IMR-90 (cell line): ENCODE results near the gene PAFAH2. TPM values are rescaled to one million over a fixed set of nuclear protein-coding genes. Genes with fewer than 3 reads are reported as not detected.

ENCODE experiments used
- ATAC-seq: fragments of 200-7000 bp; cut with Tn5 transposase; 2 replicates; pipeline ENCODE4 v1.9.1; 2020; ENCODE audit warnings: low read depth, mild to moderate bottlenecking, moderate library complexity
- BruUV-seq: library from RNA; stranded (reverse); fragments of 400-500 nt; replicated peaks from 2 replicates; lab custom pipeline; 2021; lab: Mats Ljungman, UMichigan
- CTCF ChIA-PET: fragments of 300-600 bp; formaldehyde crosslinking; extraction: SDS; loops from one replicate; lab custom pipeline; 2021; ENCODE audit warnings: antibody characterized with exemption; lab: Yijun Ruan, JAX
- POLR2A ChIA-PET: fragments of 300-600 bp; sonication (Branson Sonifier 250); formaldehyde crosslinking; loops from one replicate; lab custom pipeline; 2022; ENCODE audit warnings: antibody characterized with exemption; ENCODE audit not compliant: unreplicated experiment; lab: Charles Lee
- DNase-seq: peaks from one replicate; pipeline ENCODE4 v3.0.0; 2013
- H2AFZ ChIP-seq: replicated peaks from 2 replicates; pipeline ENCODE3; 2013; ENCODE audit warnings: low read length, mild to moderate bottlenecking; ENCODE audit not compliant: poor library complexity
- H2AK5ac ChIP-seq: 2 replicates; pipeline ENCODE4 v1.6.1; 2013; ENCODE audit warnings: low read depth, low read length, inconsistent platforms
- H2AK9ac ChIP-seq: replicated peaks from 2 replicates; pipeline ENCODE3; 2013; ENCODE audit warnings: mild to moderate bottlenecking, low read depth, low read length, moderate library complexity; ENCODE audit not compliant: poor library complexity
- H2BK120ac ChIP-seq: 2 replicates; pipeline ENCODE4 v1.6.1; 2013; ENCODE audit warnings: low read depth, low read length, inconsistent platforms
- H2BK15ac ChIP-seq: 3 replicates; pipeline ENCODE4 v1.6.1; 2013; ENCODE audit warnings: low read depth, low read length, inconsistent platforms
- H2BK20ac ChIP-seq: 2 replicates; pipeline ENCODE4 v1.6.1; 2013; ENCODE audit warnings: low read depth, mild to moderate bottlenecking, inconsistent platforms, low read length, moderate library complexity
- H2BK5ac ChIP-seq: 2 replicates; pipeline ENCODE4 v1.6.1; 2013; ENCODE audit warnings: mild to moderate bottlenecking, low read depth, low read length, inconsistent platforms; ENCODE audit not compliant: poor library complexity, severe bottlenecking
- H3K14ac ChIP-seq: replicated peaks from 2 replicates; pipeline ENCODE4 v1.6.1; 2013; ENCODE audit warnings: low read depth, low read length, inconsistent platforms
- H3K18ac ChIP-seq: 2 replicates; pipeline ENCODE4 v1.6.1; 2013; ENCODE audit warnings: low read depth, low read length, control low read depth
- H3K23ac ChIP-seq: 2 replicates; pipeline ENCODE4 v1.6.1; 2013; ENCODE audit warnings: low read depth, low read length, inconsistent platforms
- H3K27ac ChIP-seq: 2 replicates; pipeline ENCODE4 v1.5.1; 2013; ENCODE audit warnings: mild to moderate bottlenecking, control low read depth, low read length; ENCODE audit not compliant: insufficient read depth
- H3K27me3 ChIP-seq: 2 replicates; pipeline ENCODE4 v1.6.1; 2013; ENCODE audit warnings: low read length; ENCODE audit not compliant: control insufficient read depth, insufficient read depth
- H3K36me3 ChIP-seq: 2 replicates; pipeline ENCODE4 v1.6.1; 2013; ENCODE audit warnings: low read length, mixed read lengths; ENCODE audit not compliant: control insufficient read depth, insufficient read depth
- H3K4ac ChIP-seq: 2 replicates; pipeline ENCODE4 v1.6.1; 2013; ENCODE audit warnings: low read depth, low read length, inconsistent platforms
- H3K4me1 ChIP-seq: 2 replicates; pipeline ENCODE4 v1.6.1; 2013; ENCODE audit warnings: low read length, mixed read lengths; ENCODE audit not compliant: control insufficient read depth, insufficient read depth
- H3K4me2 ChIP-seq: 2 replicates; pipeline ENCODE4 v1.6.1; 2013; ENCODE audit warnings: low read depth, mild to moderate bottlenecking, control low read depth, low read length, moderate library complexity
- H3K4me3 ChIP-seq: 2 replicates; pipeline ENCODE4 v1.5.1; 2013; ENCODE audit warnings: low read depth, mild to moderate bottlenecking, control low read depth, low read length, moderate library complexity; ENCODE audit not compliant: insufficient read depth
- H3K56ac ChIP-seq: 2 replicates; pipeline ENCODE4 v1.6.1; 2013; ENCODE audit warnings: low read length, inconsistent platforms; ENCODE audit not compliant: insufficient read depth; ENCODE audit errors: extremely low read depth
- H3K79me1 ChIP-seq, 2 experiments: 2 replicates each; pipeline ENCODE4 v1.6.1; 2013; ENCODE audit warnings: low read length in 2 of 2, inconsistent platforms in 1 of 2, low read depth in 1 of 2
- H3K9ac ChIP-seq: 2 replicates; pipeline ENCODE4 v1.6.1; 2013; ENCODE audit warnings: low read depth, low read length, control low read depth
- H3K9me1 ChIP-seq: 2 replicates; pipeline ENCODE4 v1.6.1; 2013; ENCODE audit warnings: low read length, inconsistent platforms; ENCODE audit not compliant: insufficient read depth
- H3K9me3 ChIP-seq: 2 replicates; pipeline ENCODE4 v1.6.1; 2013; ENCODE audit warnings: low read length; ENCODE audit not compliant: control insufficient read depth, insufficient read depth
- H4K20me1 ChIP-seq: 2 replicates; pipeline ENCODE4 v1.6.1; 2013; ENCODE audit warnings: low read length, inconsistent platforms; ENCODE audit not compliant: insufficient read depth
- H4K5ac ChIP-seq: 2 replicates; pipeline ENCODE4 v1.6.1; 2013; ENCODE audit warnings: mild to moderate bottlenecking, low read depth, low read length, control low read depth
- H4K8ac ChIP-seq, 2 experiments: 2 replicates each; pipeline ENCODE4 v1.6.1; 2013; ENCODE audit warnings: low read depth in 2 of 2, low read length in 2 of 2, control low read depth in 1 of 2, inconsistent platforms in 1 of 2
- H4K91ac ChIP-seq: 2 replicates; pipeline ENCODE4 v1.6.1; 2013; ENCODE audit warnings: low read depth, low read length, inconsistent platforms; ENCODE audit not compliant: insufficient read depth
- BHLHE40 ChIP-seq: fragments of 150-350 bp; IDR thresholded peaks from 2 replicates; pipeline ENCODE4 v1.6.1; 2016; ENCODE audit warnings: mild to moderate bottlenecking, low read depth, low read length
- CEBPB ChIP-seq: IDR thresholded peaks from 2 replicates; pipeline ENCODE4 v1.6.1; 2012; ENCODE audit warnings: low read depth, low read length, improper control_type of control experiment
- CHD1 ChIP-seq: IDR thresholded peaks from 2 replicates; pipeline ENCODE4 v1.6.1; 2012; ENCODE audit warnings: low read depth, low read length, improper control_type of control experiment
- FOS ChIP-seq: fragments of 150-350 bp; IDR thresholded peaks from 2 replicates; pipeline ENCODE4 v1.6.1; 2016; ENCODE audit warnings: low read depth, low read length
- MAFK ChIP-seq: IDR thresholded peaks from 2 replicates; pipeline ENCODE4 v1.6.1; 2012; ENCODE audit warnings: low read depth, low read length, improper control_type of control experiment
- MAZ ChIP-seq: IDR thresholded peaks from 2 replicates; pipeline ENCODE4 v1.6.1; 2012; ENCODE audit warnings: low read depth, mild to moderate bottlenecking, low read length, improper control_type of control experiment, moderate library complexity, borderline replicate concordance
- MXI1 ChIP-seq: IDR thresholded peaks from 2 replicates; pipeline ENCODE4 v1.6.1; 2012; ENCODE audit warnings: low read depth, mild to moderate bottlenecking, low read length, moderate library complexity, borderline replicate concordance
- NFE2L2 ChIP-seq: fragments of 150-350 bp; IDR thresholded peaks from 2 replicates; pipeline ENCODE4 v1.6.1; 2016; ENCODE audit warnings: low read depth, mild to moderate bottlenecking, low read length
- POLR2A ChIP-seq: IDR thresholded peaks from 2 replicates; pipeline ENCODE4 v1.6.1; 2012; ENCODE audit warnings: mild to moderate bottlenecking, low read depth, low read length
- RAD21 ChIP-seq: IDR thresholded peaks from 2 replicates; pipeline ENCODE4 v1.6.1; 2012; ENCODE audit warnings: low read length, improper control_type of control experiment
- RFX5 ChIP-seq: IDR thresholded peaks from 2 replicates; pipeline ENCODE4 v1.8.0; 2012; ENCODE audit warnings: low read depth, mild to moderate bottlenecking, low read length, moderate library complexity
- SMC3 ChIP-seq: fragments of 150-350 bp; IDR thresholded peaks from 2 replicates; pipeline ENCODE4 v1.6.1; 2016; ENCODE audit warnings: low read depth, mild to moderate bottlenecking, antibody characterized with exemption, low read length, moderate library complexity
- WGBS, 2 experiments: methylation state at CpG; one replicate each; pipeline versions ENCODE4 v1.1.5 to v1.1.7; 2013; ENCODE audit warnings: missing lambda C conversion rate in 2 of 2; ENCODE audit not compliant: insufficient read length in 1 of 2; ENCODE audit errors: extremely low coverage in 2 of 2; 5-methylcytosine and 5-hydroxymethylcytosine counted together
- dilution Hi-C: fragments of 300-500 bp; cut with HindIII; formaldehyde crosslinking; loops from one replicate; pipeline ENCODE4 v1.14.3; 2018; ENCODE audit warnings: low sequenced_read_pairs; ENCODE audit not compliant: unreplicated experiment
- in situ Hi-C: fragments of 300-500 bp; cut with MboI; formaldehyde crosslinking; loops from 3 replicates; pipeline ENCODE4 v1.14.3; 2019; ENCODE audit warnings: low sequenced_read_pairs, inconsistent platforms, mixed read lengths
- intact Hi-C: fragments of 100-400 bp; cut with micrococcal nuclease; formaldehyde crosslinking; loops from 2 replicates; pipeline ENCODE4 v1.10.0; 2022
- polyA plus RNA-seq, 3 experiments: library from polyadenylated mRNA; depleted of rRNA; stranded (reverse); fragments of >200 nt; gene quantifications; 2 replicates each; pipeline ENCODE4 v1.2.3, GENCODE V29; 2012; ENCODE audit warnings: low replicate concordance in 1 of 3
- total RNA-seq: library from RNA; depleted of rRNA; stranded (reverse); fragments of >200 nt; gene quantifications from 2 replicates; pipeline ENCODE4 v1.2.3, GENCODE V29; 2012
- TF ChIP-seq, protein P1 (sequence below): fragments of 150-350 bp; IDR thresholded peaks from 2 replicates; pipeline ENCODE4 v1.6.1; 2016; ENCODE audit warnings: low read depth, mild to moderate bottlenecking, low read length, moderate library complexity, borderline replicate concordance
- TF ChIP-seq, protein P2 (sequence below): conservative IDR thresholded peaks from 2 replicates; pipeline ENCODE4 v1.5.1; 2012; ENCODE audit warnings: mild to moderate bottlenecking, low read depth, low read length, improper control_type of control experiment

PAFAH2 gene
- total and polyA plus RNA-seq, 2 of the 4 experiments (the other 2 are of a cell fraction), result 8.3 to 12.2 TPM

DNA sequence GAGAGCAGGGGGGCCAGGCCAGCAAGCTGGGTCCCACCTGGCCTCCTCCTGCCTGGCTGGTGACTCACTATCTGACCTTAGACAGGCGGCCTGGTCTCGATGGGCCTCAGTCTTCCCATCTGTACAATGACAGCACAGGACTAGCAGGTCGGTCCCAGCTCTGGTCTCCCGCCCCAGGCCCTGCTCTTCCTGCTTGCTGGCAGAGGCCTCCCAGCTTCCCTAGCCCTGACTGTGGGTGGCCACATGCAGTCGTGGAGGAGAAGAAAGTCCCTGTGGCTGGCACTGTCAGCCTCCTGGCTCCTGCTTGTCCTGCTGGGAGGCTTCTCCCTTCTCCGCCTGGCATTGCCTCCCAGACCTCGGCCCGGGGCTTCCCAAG is 24.5 kb upstream of the PAFAH2 start:
- ChIA-PET CTCF (interaction anchor here (2.0 kb wide), 1 partner anchor 14 kb away, joined by 5 read pairs; no protein-coding TSS in a partner anchor), POLR2A (no interaction called here)
- no peak overlapping the region for H3K18ac ChIP-seq
- DNase-seq (no peak), ATAC-seq (no peak)
- no peak overlapping the region for H2BK120ac ChIP-seq
- peak overlapping the region; percentile 51 for H2AK9ac ChIP-seq
- H3K4me3 ChIP-seq, result no peak overlapping the region
- BruUV-seq, result no TSS peak
- TF ChIP-seq MXI1 (no peak), CHD1 (no peak), CEBPB (no peak), SMC3 (no peak), POLR2A (no peak), BHLHE40 (no peak), RFX5 (no peak), MAZ (no peak), FOS (no peak), RAD21 (no peak), NFE2L2 (no peak), MAFK (no peak)
- TF ChIP-seq, protein P1, sequence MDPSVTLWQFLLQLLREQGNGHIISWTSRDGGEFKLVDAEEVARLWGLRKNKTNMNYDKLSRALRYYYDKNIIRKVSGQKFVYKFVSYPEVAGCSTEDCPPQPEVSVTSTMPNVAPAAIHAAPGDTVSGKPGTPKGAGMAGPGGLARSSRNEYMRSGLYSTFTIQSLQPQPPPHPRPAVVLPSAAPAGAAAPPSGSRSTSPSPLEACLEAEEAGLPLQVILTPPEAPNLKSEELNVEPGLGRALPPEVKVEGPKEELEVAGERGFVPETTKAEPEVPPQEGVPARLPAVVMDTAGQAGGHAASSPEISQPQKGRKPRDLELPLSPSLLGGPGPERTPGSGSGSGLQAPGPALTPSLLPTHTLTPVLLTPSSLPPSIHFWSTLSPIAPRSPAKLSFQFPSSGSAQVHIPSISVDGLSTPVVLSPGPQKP, result no peak
- TF ChIP-seq, protein P2, sequence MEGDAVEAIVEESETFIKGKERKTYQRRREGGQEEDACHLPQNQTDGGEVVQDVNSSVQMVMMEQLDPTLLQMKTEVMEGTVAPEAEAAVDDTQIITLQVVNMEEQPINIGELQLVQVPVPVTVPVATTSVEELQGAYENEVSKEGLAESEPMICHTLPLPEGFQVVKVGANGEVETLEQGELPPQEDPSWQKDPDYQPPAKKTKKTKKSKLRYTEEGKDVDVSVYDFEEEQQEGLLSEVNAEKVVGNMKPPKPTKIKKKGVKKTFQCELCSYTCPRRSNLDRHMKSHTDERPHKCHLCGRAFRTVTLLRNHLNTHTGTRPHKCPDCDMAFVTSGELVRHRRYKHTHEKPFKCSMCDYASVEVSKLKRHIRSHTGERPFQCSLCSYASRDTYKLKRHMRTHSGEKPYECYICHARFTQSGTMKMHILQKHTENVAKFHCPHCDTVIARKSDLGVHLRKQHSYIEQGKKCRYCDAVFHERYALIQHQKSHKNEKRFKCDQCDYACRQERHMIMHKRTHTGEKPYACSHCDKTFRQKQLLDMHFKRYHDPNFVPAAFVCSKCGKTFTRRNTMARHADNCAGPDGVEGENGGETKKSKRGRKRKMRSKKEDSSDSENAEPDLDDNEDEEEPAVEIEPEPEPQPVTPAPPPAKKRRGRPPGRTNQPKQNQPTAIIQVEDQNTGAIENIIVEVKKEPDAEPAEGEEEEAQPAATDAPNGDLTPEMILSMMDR, result no peak
- dilution Hi-C loops (no loop called here), in situ Hi-C loops (no loop called here), intact Hi-C loops (no loop called here)
- peak overlapping the region; percentile 21; the same call in 1 of the 2 replicates for H2AK5ac ChIP-seq
- H3K27ac ChIP-seq, result no peak overlapping the region
- no peaks in the 10 kb centered on the region for H3K36me3 ChIP-seq
- H2BK20ac ChIP-seq, result no peak overlapping the region
- no peak overlapping the region for H3K14ac ChIP-seq
- H4K8ac ChIP-seq, result no peak overlapping the region
- H3K4me2 ChIP-seq, result no peak overlapping the region
- 93% methylated on average over 5 of the region's 8 CpGs; no CpG with 5 or more reads in 1 of the 2 experiments for WGBS, 2 experiments
- H3K4me1 ChIP-seq, result peaks cover 24% of the 10 kb centered on the region
- H4K5ac ChIP-seq, result no peak overlapping the region
- no peaks in the 10 kb centered on the region for H3K79me1 ChIP-seq
- H2AFZ ChIP-seq, result peak overlapping the region; percentile 70
- H3K4ac ChIP-seq, result no peak overlapping the region
- no peak overlapping the region for H4K91ac ChIP-seq
- H2BK15ac ChIP-seq, result no peak overlapping the region
- H3K56ac ChIP-seq, result no peak overlapping the region
- H2BK5ac ChIP-seq, result no peak overlapping the region
- H3K9me3 ChIP-seq, result no peaks in the 10 kb centered on the region
- H4K20me1 ChIP-seq, result no peaks in the 10 kb centered on the region
- peaks cover 5% of the 10 kb centered on the region for H3K9me1 ChIP-seq
- peaks cover 2% of the 10 kb centered on the region; the same call in 1 of the 2 replicates for H3K27me3 ChIP-seq
- no peak overlapping the region for H3K9ac ChIP-seq
- H3K23ac ChIP-seq, result no peak overlapping the region
